H1 (cell line): ENCODE measurements around the gene FOXS1. TPM values are rescaled to one million over a fixed set of nuclear protein-coding genes. Genes with fewer than 3 reads are reported as not detected.

Experiments used
- CTCF ChIA-PET: fragments of 300-600 bp; sonication (Branson Sonifier 250); formaldehyde crosslinking; loops from one replicate; lab custom pipeline; 2021; ENCODE audit not compliant: partially characterized antibody; lab: Charles Lee
- POLR2A ChIA-PET: fragments of 300-600 bp; sonication (Branson Sonifier 250); formaldehyde crosslinking; loops from one replicate; lab custom pipeline; 2021; ENCODE audit warnings: inconsistent platforms; ENCODE audit not compliant: partially characterized antibody; lab: Charles Lee
- DNase-seq, 2 experiments: peaks; one replicate each; pipeline versions ENCODE4 v3.0.0 to v3.0.0-alpha.2; 2010 to 2022; ENCODE audit warnings: low spot score in 2 of 2, low read depth in 1 of 2, mixed read lengths in 1 of 2
- FAIRE-seq: peaks from 2 replicates; lab custom pipeline; 2011; peaks lifted over from hg19 to GRCh38; lab: Jason Lieb, UNC
- H2AFZ ChIP-seq: 2 replicates; pipeline ENCODE4 v1.8.1; 2012; ENCODE audit warnings: low read length, inconsistent platforms
- H2AK5ac ChIP-seq: 2 replicates; pipeline ENCODE4 v1.6.1; 2013; ENCODE audit warnings: low read depth, low read length
- H2BK120ac ChIP-seq: replicated peaks from 2 replicates; pipeline ENCODE3; 2013; ENCODE audit warnings: low read depth, low read length, inconsistent platforms
- H2BK12ac ChIP-seq: 2 replicates; pipeline ENCODE4 v1.6.1; 2013; ENCODE audit warnings: low read depth, low read length
- H2BK15ac ChIP-seq: 2 replicates; pipeline ENCODE4 v1.6.1; 2013; ENCODE audit warnings: low read length
- H2BK20ac ChIP-seq: 2 replicates; pipeline ENCODE4 v1.6.1; 2013; ENCODE audit warnings: low read length
- H2BK5ac ChIP-seq: 2 replicates; pipeline ENCODE4 v1.6.1; 2013; ENCODE audit warnings: low read depth, low read length
- H3K14ac ChIP-seq: 2 replicates; pipeline ENCODE4 v1.6.1; 2013; ENCODE audit warnings: inconsistent platforms; ENCODE audit not compliant: insufficient read length
- H3K18ac ChIP-seq: 2 replicates; pipeline ENCODE4 v1.6.1; 2013; ENCODE audit warnings: low read length; ENCODE audit errors: extremely low read depth
- H3K23ac ChIP-seq: 2 replicates; pipeline ENCODE4 v1.6.1; 2013; ENCODE audit warnings: inconsistent platforms; ENCODE audit not compliant: insufficient read length
- H3K23me2 ChIP-seq: 2 replicates; pipeline ENCODE4 v1.6.1; 2013; ENCODE audit warnings: low read depth, low read length
- H3K27ac ChIP-seq: 2 replicates; pipeline ENCODE4 v1.6.1; 2011; ENCODE audit warnings: low read depth, low read length, inconsistent platforms
- H3K27me3 ChIP-seq, 4 experiments: replicated peaks in 1 of 4; 1 replicate in 1 of 4; 2 replicates in 3 of 4; pipeline versions ENCODE4 v1.6.1 to v1.8.1; 2011 to 2013; ENCODE audit warnings: low read length in 3 of 4, mild to moderate bottlenecking in 3 of 4, inconsistent platforms in 2 of 4, mixed read lengths in 2 of 4, moderate library complexity in 1 of 4; ENCODE audit not compliant: control insufficient read depth in 3 of 4, insufficient read depth in 3 of 4; ENCODE audit errors: extremely low read depth in 1 of 4
- H3K36me3 ChIP-seq, 4 experiments: 2 replicates each; pipeline versions ENCODE4 v1.6.1 to v1.8.1; 2011 to 2013; ENCODE audit warnings: mild to moderate bottlenecking in 4 of 4, low read length in 3 of 4, moderate library complexity in 2 of 4, control low read depth in 1 of 4, inconsistent platforms in 1 of 4; ENCODE audit not compliant: insufficient read depth in 4 of 4, control insufficient read depth in 2 of 4
- H3K4ac ChIP-seq: replicated peaks from 2 replicates; pipeline ENCODE3; 2013; ENCODE audit warnings: low read length, low read depth, mixed read lengths, inconsistent platforms; ENCODE audit not compliant: insufficient read length
- H3K4me1 ChIP-seq, 4 experiments: replicated peaks in 1 of 4; 1 replicate in 1 of 4; 2 replicates in 3 of 4; pipeline versions ENCODE4 v1.6.1 to v1.8.1; 2011 to 2013; ENCODE audit warnings: low read length in 3 of 4, inconsistent platforms in 2 of 4, mixed read lengths in 1 of 4; ENCODE audit not compliant: insufficient read depth in 4 of 4, control insufficient read depth in 3 of 4
- H3K4me2 ChIP-seq, 2 experiments: 2 replicates each; pipeline versions ENCODE4 v1.6.1 to v1.8.1; 2011 to 2013; ENCODE audit warnings: low read depth in 2 of 2, low read length in 2 of 2, control low read depth in 1 of 2, inconsistent platforms in 1 of 2, mild to moderate bottlenecking in 1 of 2; ENCODE audit not compliant: insufficient read depth in 1 of 2
- H3K4me3 ChIP-seq, 4 experiments: fragments of 200-600, 300-600 bp in 1 of 4; sonication (generic), shearing (Covaris generic), sonication (Bioruptor Twin) in 1 of 4; 2 replicates each; pipeline versions ENCODE4 v1.5.1 to v1.8.1; 2011 to 2016; ENCODE audit warnings: low read length in 4 of 4, low read depth in 3 of 4, control low read depth in 2 of 4, inconsistent platforms in 2 of 4, mild to moderate bottlenecking in 2 of 4, mixed read lengths in 1 of 4, moderate library complexity in 1 of 4; ENCODE audit not compliant: insufficient read depth in 2 of 4; ENCODE audit errors: extremely low read depth in 1 of 4
- H3K56ac ChIP-seq: replicated peaks from 2 replicates; pipeline ENCODE3; 2013; ENCODE audit warnings: low read depth, mild to moderate bottlenecking, mixed read lengths, low read length, inconsistent platforms; ENCODE audit not compliant: insufficient read length
- H3K79me1 ChIP-seq: 2 replicates; pipeline ENCODE4 v1.6.1; 2013; ENCODE audit warnings: low read depth, low read length, control low read depth
- H3K79me2 ChIP-seq, 2 experiments: 2 replicates each; pipeline versions ENCODE4 v1.6.1 to v1.8.1; 2012 to 2013; ENCODE audit warnings: low read length in 2 of 2, mild to moderate bottlenecking in 2 of 2, inconsistent platforms in 1 of 2; ENCODE audit not compliant: insufficient read depth in 2 of 2, control insufficient read depth in 1 of 2
- H3K9ac ChIP-seq, 4 experiments: replicated peaks in 1 of 4; 1 replicate in 1 of 4; 2 replicates in 3 of 4; pipeline versions ENCODE4 v1.6.1 to v1.8.1; 2011 to 2013; ENCODE audit warnings: low read depth in 3 of 4, low read length in 3 of 4, control low read depth in 2 of 4, mild to moderate bottlenecking in 2 of 4, moderate library complexity in 2 of 4, inconsistent platforms in 1 of 4; ENCODE audit errors: extremely low read depth in 1 of 4
- H3K9me3 ChIP-seq, 2 experiments: 2 replicates each; pipeline versions ENCODE4 v1.6.1 to v1.8.1; 2012 to 2013; ENCODE audit warnings: mild to moderate bottlenecking in 2 of 2, moderate library complexity in 2 of 2, control low read depth in 1 of 2, inconsistent platforms in 1 of 2, low read depth in 1 of 2, low read length in 1 of 2, mixed read lengths in 1 of 2; ENCODE audit not compliant: insufficient read depth in 2 of 2
- H4K20me1 ChIP-seq, 2 experiments: replicated peaks in 1 of 2; 2 replicates each; pipeline versions ENCODE3 to v1.8.1; 2011 to 2013; ENCODE audit warnings: inconsistent platforms in 2 of 2, low read length in 2 of 2, mild to moderate bottlenecking in 1 of 2; ENCODE audit not compliant: insufficient read depth in 2 of 2, control insufficient read depth in 1 of 2
- H4K5ac ChIP-seq: 2 replicates; pipeline ENCODE4 v1.6.1; 2013; ENCODE audit warnings: low read length, low read depth, mixed read lengths, inconsistent platforms; ENCODE audit not compliant: insufficient read length
- H4K8ac ChIP-seq: 2 replicates; pipeline ENCODE4 v1.8.0; 2013; ENCODE audit warnings: mild to moderate bottlenecking, moderate library complexity, low read length, inconsistent platforms; ENCODE audit not compliant: insufficient read depth; ENCODE audit errors: extremely low read depth
- H4K91ac ChIP-seq: replicated peaks from 2 replicates; pipeline ENCODE3; 2013; ENCODE audit warnings: low read length, mixed read lengths, inconsistent platforms; ENCODE audit not compliant: insufficient read length
- CEBPB ChIP-seq: IDR thresholded peaks from 2 replicates; pipeline ENCODE4 v1.6.1; 2012; ENCODE audit warnings: low read depth, low read length
- CHD2 ChIP-seq: IDR thresholded peaks from 2 replicates; pipeline ENCODE4 v1.6.1; 2012; ENCODE audit warnings: low read length, improper control_type of control experiment
- EP300 ChIP-seq, 2 experiments: IDR thresholded peaks; 1 replicate in 1 of 2; 2 replicates in 1 of 2; pipeline ENCODE4 v1.6.1; 2011 to 2012; ENCODE audit warnings: low read depth in 2 of 2, low read length in 2 of 2, mild to moderate bottlenecking in 2 of 2, borderline replicate concordance in 1 of 2, inconsistent platforms in 1 of 2, moderate library complexity in 1 of 2
- HDAC2 ChIP-seq, 2 experiments: fragments of 300-600 bp in 1 of 2; sonication (generic) in 1 of 2; IDR thresholded peaks; 2 replicates each; pipeline ENCODE4 v1.6.1; 2011 to 2012; ENCODE audit warnings: low read depth in 2 of 2, low read length in 2 of 2, mild to moderate bottlenecking in 2 of 2, moderate library complexity in 2 of 2, borderline replicate concordance in 1 of 2, inconsistent platforms in 1 of 2
- RFX5 ChIP-seq: IDR thresholded peaks from 2 replicates; pipeline ENCODE4 v1.6.1; 2011; ENCODE audit warnings: low read depth, low read length, improper control_type of control experiment, borderline replicate concordance
- RNF2 ChIP-seq: fragments of 200-900, 300-1000 bp; sonication (generic); IDR thresholded peaks from 2 replicates; pipeline ENCODE4 v1.7.1; 2016; ENCODE audit warnings: borderline replicate concordance, low read depth, mild to moderate bottlenecking, antibody characterized with exemption, low read length; ENCODE audit not compliant: poor library complexity, severe bottlenecking; ENCODE audit errors: missing control alignments
- SIX5 ChIP-seq: IDR thresholded peaks from 2 replicates; pipeline ENCODE4 v1.6.1; 2011; ENCODE audit warnings: mild to moderate bottlenecking, low read depth, low read length
- TCF12 ChIP-seq: IDR thresholded peaks from 2 replicates; pipeline ENCODE4 v1.6.1; 2011; ENCODE audit warnings: low read depth, mild to moderate bottlenecking, low read length
- YY1 ChIP-seq: IDR thresholded peaks from 2 replicates; pipeline ENCODE4 v1.6.1; 2011; ENCODE audit warnings: low read depth, mild to moderate bottlenecking, low read length
- WGBS, 2 experiments: shearing (Covaris generic) in 1 of 2; methylation state at CpG; one replicate each; pipeline versions ENCODE4 v1.1.6 to v1.1.7; 2013 to 2015; ENCODE audit warnings: low lambda C conversion rate in 2 of 2, mixed read lengths in 2 of 2, inconsistent platforms in 1 of 2, low coverage in 1 of 2, missing lambda C conversion rate in 1 of 2; ENCODE audit not compliant: insufficient replicate concordance in 2 of 2, insufficient coverage in 1 of 2, insufficient read length in 1 of 2; ENCODE audit errors: extremely low coverage in 1 of 2, missing lambda C conversion rate in 1 of 2; 5-methylcytosine and 5-hydroxymethylcytosine counted together
- polyA plus RNA-seq, 7 experiments: library from polyadenylated mRNA; depleted of rRNA in 3 of 7; stranded (reverse) in 5 of 7; unstranded in 2 of 7; fragments of >200 nt in 5 of 7; fragments of 200-250 nt in 2 of 7; gene quantifications; 1 replicate in 5 of 7; 2 replicates in 1 of 7; 4 replicates in 1 of 7; pipeline versions ENCODE4 v1.2.1 to v1.2.3, GENCODE V29; 2011 to 2013; ENCODE audit warnings: missing spikeins in 2 of 7, mixed read lengths in 2 of 7
- total RNA-seq: library from RNA; stranded (reverse); fragmentation: NEBNext Ultra II Directional; extraction: Animal tissue kit (Norgen Biotek cat#: 25700); gene quantifications from 2 replicates; pipeline ENCODE4 v1.2.1, GENCODE V29; 2021
- TF ChIP-seq, protein P1 (sequence below): IDR thresholded peaks from 2 replicates; pipeline ENCODE4 v1.6.1; 2011; ENCODE audit warnings: low read depth, mild to moderate bottlenecking, low read length; ENCODE audit not compliant: insufficient read depth

The FOXS1 gene
- total and polyA plus RNA-seq, 2 of the 8 experiments (the other 6 are each of a cell fraction or from before 2014, with no cell fraction given): 0.45 TPM; not detected in 1

DNA sequence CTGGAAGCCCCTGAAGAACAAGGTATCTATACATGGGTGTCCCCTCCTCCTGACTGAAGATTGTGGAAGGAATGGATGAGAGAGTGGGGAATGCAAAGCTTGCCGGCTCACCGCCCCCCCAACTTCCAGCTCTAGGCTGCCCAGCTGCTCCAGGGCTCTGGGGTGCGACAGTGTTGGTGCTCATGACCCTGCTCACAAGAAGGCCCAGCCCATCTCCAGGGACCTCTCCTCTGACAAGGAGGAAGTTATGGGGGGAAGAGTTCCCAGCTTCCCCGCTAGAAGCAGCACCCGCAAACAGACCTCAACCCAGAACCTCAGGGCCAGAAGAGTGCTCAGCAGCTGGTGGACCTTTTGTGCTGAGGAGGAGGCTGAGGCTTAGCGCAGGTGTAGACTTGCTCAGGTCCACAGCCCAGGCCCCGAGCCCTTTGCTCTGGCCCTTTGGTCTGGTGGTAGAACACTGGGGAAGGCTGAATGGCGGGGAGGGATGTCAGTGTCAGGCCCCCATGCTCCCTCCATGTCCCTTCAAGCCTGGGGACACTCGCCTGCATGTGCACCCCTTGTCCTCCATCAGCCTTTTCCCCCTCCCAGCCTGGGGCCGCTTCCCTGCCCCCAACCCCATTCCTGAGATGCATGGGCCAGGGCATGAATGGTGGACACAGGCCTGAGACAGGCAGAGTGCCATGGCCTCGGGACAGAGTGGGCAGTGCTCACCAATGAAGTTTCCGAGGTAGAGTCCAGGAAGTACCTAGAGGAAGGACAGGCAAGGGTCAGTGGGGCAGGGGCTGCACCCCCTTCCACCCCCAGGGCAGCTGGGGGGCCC lies 23.7 kb upstream of the FOXS1 start:
- H4K20me1 ChIP-seq: peaks cover 0 to 6% of the 10 kb centered on the region in 2 experiments
- no peak overlapping the region for H4K91ac ChIP-seq
- peaks cover 0 to 12% (median 6%) of the 10 kb centered on the region in 4 experiments; a peak in 6 of 7 replicates for H3K4me1 ChIP-seq
- CTCF ChIA-PET: interaction anchor here (5.5 kb wide), 1 partner anchor 16 kb away, joined by 32 read pairs; no protein-coding TSS in a partner anchor
- no peaks in the 10 kb centered on the region for H3K79me1 ChIP-seq
- no peak overlapping the region for H4K5ac ChIP-seq
- H3K14ac ChIP-seq: no peak overlapping the region
- H3K23ac ChIP-seq: no peak overlapping the region
- FAIRE-seq (no peak), DNase-seq (peak in 1 of 2 experiments; percentile 42)
- H3K9ac ChIP-seq: no peak overlapping the region; a peak in 1 of 7 replicates
- no peak overlapping the region for H2AK5ac ChIP-seq
- no peak overlapping the region for H2BK5ac ChIP-seq
- H2BK12ac ChIP-seq: peak overlapping the region; percentile 60; the same call in 1 of the 2 replicates
- H3K27me3 ChIP-seq: peaks cover 19 to 35% (median 29%) of the 10 kb centered on the region in 4 experiments
- H2AFZ ChIP-seq: no peak overlapping the region
- no peaks in the 10 kb centered on the region for H3K9me3 ChIP-seq
- no peak overlapping the region for H3K4ac ChIP-seq
- peak overlapping the region in 2 of 4 experiments; percentile 75 to 89; a peak in 4 of 8 replicates for H3K4me3 ChIP-seq
- H3K79me2 ChIP-seq: no peaks in the 10 kb centered on the region
- H3K4me2 ChIP-seq: peak overlapping the region; percentile 71 to 96
- H2BK120ac ChIP-seq: no peak overlapping the region
- no peak overlapping the region; the same call in 1 of the 2 replicates for H2BK20ac ChIP-seq
- no peaks in the 10 kb centered on the region for H3K36me3 ChIP-seq
- no peak overlapping the region for H3K18ac ChIP-seq
- H2BK15ac ChIP-seq: no peak overlapping the region
- H3K23me2 ChIP-seq: peaks cover 9% of the 10 kb centered on the region
- H3K27ac ChIP-seq: no peak overlapping the region
- WGBS, 2 experiments: 82% methylated on average over 12 of the region's 12 CpGs; no CpG with 5 or more reads in 1 of the 2 experiments
- no peak overlapping the region for H3K56ac ChIP-seq
- no peak overlapping the region; the same call in 1 of the 2 replicates for H4K8ac ChIP-seq
- POLR2A ChIA-PET: no interaction called here
- TF ChIP-seq HDAC2 (IDR thresholded peaks at IDR 0.05; ENCODE audit: borderline replicate concordance in 1 of 2, low read depth in 2 of 2, low read length in 2 of 2) (no peak), RFX5 (no peak), YY1 (no peak), EP300 (IDR thresholded peaks at IDR 0.05; ENCODE audit: borderline replicate concordance in 1 of 2, low read depth in 2 of 2, low read length in 2 of 2) (no peak), TCF12 (no peak), SIX5 (no peak), CHD2 (no peak), CEBPB (no peak), RNF2 (no peak)
- TF ChIP-seq, protein P1, sequence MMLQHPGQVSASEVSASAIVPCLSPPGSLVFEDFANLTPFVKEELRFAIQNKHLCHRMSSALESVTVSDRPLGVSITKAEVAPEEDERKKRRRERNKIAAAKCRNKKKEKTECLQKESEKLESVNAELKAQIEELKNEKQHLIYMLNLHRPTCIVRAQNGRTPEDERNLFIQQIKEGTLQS: no peak
